GM19452 (cell line): ENCODE data around the gene ACTN3.
"Not testable (repeated sequence)": the region's sequence is repeated elsewhere in the genome, so short reads cannot be mapped to it uniquely, and the experiment has no call there.

ENCODE experiments used
- ATAC-seq: cut with Tn5 transposase; IDR thresholded peaks from one replicate; pipeline ENCODE4 v1.9.1; 2021; ENCODE audit not compliant: unreplicated experiment

The ACTN3 gene

GRCh38 chr11:66593303-66593635 lies 46.6 kb downstream of the ACTN3 start:
- ATAC-seq, result no peak

- ATAC-seq, result no peak
Measured at GRCh38 chr11:66593650-66594049, 46.9 kb downstream of the ACTN3 start.

GRCh38 chr11:66595245-66595904 lies 48.7 kb downstream of the ACTN3 start:
- ATAC-seq, result no peak

GRCh38 chr11:66598993-66599392 lies 52.3 kb downstream of the ACTN3 start:
- no peak for ATAC-seq

- ATAC-seq, result no peak
Measured at GRCh38 chr11:66600219-66600618, 53.5 kb downstream of the ACTN3 start.

GRCh38 chr11:66600631-66601233 lies 54.0 kb downstream of the ACTN3 start:
- no peak for ATAC-seq

GRCh38 chr11:66603072-66603471 lies 56.4 kb downstream of the ACTN3 start:
- no peak for ATAC-seq

GRCh38 chr11:66604155-66604554 lies 57.5 kb downstream of the ACTN3 start:
- ATAC-seq, result no peak

- not testable (repeated sequence) for ATAC-seq
Measured at GRCh38 chr11:66606608-66607007, 59.9 kb downstream of the ACTN3 start.

GRCh38 chr11:66607126-66607834 lies 60.6 kb downstream of the ACTN3 start:
- ATAC-seq, result no peak

GRCh38 chr11:66609721-66610617 lies 63.3 kb downstream of the ACTN3 start:
- no peak for ATAC-seq

- no peak for ATAC-seq
Measured at GRCh38 chr11:66612458-66612857, 65.8 kb downstream of the ACTN3 start.
